ENCODE data around the gene IGSF9.

The IGSF9 gene

DNA sequence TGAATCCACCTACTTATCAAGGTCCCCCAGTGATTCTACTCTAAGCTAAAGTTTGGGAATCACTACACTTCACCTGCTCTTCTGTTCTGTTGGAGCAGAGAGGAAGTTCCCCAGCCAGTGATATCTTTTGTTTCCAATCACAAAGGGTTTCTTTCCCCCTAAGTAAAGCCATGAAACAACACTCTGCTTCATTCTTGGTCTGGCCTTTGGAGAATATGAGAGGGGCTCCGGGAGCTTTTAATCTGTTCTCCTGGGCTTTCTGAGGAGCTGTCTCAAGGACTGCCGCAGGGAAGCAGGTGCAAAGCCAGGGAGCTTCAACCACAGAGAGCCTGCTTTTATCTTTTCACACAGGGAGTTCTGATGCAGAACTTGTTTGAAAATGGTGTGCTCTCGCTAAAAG is 18.7 kb upstream of the IGSF9 start:
- H3K4me3 ChIP-seq (ENCODE audit: low read depth, low read length) = no peak overlapping the region
- TF ChIP-seq, protein P1, sequence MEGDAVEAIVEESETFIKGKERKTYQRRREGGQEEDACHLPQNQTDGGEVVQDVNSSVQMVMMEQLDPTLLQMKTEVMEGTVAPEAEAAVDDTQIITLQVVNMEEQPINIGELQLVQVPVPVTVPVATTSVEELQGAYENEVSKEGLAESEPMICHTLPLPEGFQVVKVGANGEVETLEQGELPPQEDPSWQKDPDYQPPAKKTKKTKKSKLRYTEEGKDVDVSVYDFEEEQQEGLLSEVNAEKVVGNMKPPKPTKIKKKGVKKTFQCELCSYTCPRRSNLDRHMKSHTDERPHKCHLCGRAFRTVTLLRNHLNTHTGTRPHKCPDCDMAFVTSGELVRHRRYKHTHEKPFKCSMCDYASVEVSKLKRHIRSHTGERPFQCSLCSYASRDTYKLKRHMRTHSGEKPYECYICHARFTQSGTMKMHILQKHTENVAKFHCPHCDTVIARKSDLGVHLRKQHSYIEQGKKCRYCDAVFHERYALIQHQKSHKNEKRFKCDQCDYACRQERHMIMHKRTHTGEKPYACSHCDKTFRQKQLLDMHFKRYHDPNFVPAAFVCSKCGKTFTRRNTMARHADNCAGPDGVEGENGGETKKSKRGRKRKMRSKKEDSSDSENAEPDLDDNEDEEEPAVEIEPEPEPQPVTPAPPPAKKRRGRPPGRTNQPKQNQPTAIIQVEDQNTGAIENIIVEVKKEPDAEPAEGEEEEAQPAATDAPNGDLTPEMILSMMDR (IDR thresholded peaks at IDR 0.05; ENCODE audit: control insufficient read depth, extremely low read depth, insufficient read depth) = no peak
- no peak for DNase-seq (ENCODE audit: low read depth)

DNA sequence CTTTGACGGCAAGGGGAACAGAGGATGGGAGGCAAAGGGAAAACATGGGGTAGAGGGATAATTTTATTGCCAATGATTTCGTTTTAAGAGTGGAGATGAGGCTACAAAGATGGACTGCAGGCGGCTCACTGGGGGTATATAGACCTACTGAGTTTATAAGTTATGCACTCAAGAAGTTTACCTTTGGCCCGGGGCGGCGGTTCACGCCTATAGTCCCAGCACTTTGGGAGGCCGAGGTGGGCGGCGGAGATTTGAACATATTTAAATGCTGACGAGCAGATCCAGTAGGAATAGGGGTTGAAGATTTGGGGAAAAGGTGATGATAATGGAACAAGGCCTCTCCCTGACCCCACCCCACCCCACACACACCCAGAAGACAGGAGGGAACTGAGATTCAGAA is 16.8 kb upstream of the IGSF9 start:
- DNase-seq (ENCODE audit: low read depth) = no peak
- TF ChIP-seq, protein P1 (IDR thresholded peaks at IDR 0.05; ENCODE audit: control insufficient read depth, extremely low read depth, insufficient read depth) = no peak
- no peak overlapping the region for H3K4me3 ChIP-seq (ENCODE audit: low read depth, low read length)

DNA sequence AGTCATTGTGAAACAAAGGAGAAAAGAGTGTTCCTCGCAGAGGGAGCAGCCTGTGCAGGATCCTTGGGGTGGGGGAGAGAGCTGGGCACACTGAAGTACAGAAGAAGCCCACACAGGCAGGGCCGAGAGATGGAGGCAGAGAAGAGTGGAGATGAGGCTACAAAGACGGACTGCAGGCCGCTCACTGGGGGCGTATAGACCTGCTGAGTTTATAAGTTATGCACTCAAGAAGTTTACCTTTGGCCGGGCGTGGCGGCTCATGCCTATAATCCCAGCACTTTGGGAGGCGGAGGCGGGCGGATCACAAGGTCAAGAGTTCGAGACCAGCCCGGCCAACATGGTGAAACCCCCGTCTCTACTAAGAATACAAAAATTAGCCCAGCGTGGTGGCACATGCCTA is 16.2 kb upstream of the IGSF9 start:
- no peak for DNase-seq (ENCODE audit: low read depth)
- peak overlapping the region; percentile 4 for H3K4me3 ChIP-seq (ENCODE audit: low read depth, low read length)
- TF ChIP-seq, protein P1 (IDR thresholded peaks at IDR 0.05; ENCODE audit: control insufficient read depth, extremely low read depth, insufficient read depth) = no peak

DNA sequence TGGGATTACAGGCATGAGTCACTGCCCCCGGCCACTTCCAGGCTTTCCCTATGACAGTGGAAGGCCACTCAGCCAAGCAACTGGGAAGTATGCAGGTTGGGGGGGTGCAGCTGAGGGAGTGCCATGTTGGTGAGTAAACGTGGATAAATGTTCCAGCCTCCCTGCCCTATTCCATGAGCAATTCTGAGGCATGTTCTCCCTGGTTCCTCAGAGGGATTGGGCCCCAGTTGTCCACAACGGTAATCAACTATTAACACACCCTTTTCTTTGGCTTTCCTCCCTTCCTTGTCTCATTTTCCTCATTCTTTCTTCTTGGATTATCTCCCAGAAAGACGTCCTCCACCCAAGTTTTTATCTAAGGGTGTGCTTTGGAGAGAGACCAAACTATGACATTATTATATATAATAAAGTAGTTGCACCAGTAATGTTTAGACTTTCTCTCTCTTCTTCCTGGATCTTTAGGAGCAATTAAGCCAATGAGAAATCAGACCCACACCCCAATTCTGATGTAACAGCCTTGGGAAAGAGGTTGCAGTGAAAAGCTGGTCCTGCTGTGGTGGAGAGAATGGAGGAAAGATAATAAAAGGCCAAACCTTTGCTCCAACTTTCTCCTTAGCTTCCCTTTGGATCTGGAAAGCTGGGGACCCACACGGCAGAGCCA is 15.4 kb upstream of the IGSF9 start:
- peak overlapping the region; percentile 4 for H3K4me3 ChIP-seq (ENCODE audit: low read depth, low read length)
- no peak for DNase-seq (ENCODE audit: low read depth)
- TF ChIP-seq, protein P1 (IDR thresholded peaks at IDR 0.05; ENCODE audit: control insufficient read depth, extremely low read depth, insufficient read depth) = no peak

DNA sequence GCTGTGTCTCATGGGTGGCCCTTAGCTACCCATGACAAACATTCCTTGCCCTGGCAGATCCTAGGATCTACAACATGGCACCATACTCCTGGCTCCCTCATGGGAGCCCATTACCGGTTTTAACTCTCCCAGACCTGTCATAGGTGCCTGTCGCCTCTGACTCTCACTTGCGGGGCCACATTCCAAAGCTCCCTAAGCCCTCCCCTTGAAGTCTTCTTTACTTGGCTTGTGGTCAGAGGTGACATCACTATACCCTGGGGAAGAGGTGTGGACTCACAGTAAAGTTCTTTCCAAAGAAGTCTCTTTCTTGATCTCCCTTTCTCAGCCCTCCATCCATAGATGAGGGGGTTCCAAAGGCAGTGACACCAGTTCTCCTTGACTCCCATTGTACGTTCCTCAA is 14.0 kb upstream of the IGSF9 start:
- no peak overlapping the region for H3K4me3 ChIP-seq (ENCODE audit: low read depth, low read length)
- DNase-seq (ENCODE audit: low read depth) = no peak
- TF ChIP-seq, protein P1 (IDR thresholded peaks at IDR 0.05; ENCODE audit: control insufficient read depth, extremely low read depth, insufficient read depth) = no peak

DNA sequence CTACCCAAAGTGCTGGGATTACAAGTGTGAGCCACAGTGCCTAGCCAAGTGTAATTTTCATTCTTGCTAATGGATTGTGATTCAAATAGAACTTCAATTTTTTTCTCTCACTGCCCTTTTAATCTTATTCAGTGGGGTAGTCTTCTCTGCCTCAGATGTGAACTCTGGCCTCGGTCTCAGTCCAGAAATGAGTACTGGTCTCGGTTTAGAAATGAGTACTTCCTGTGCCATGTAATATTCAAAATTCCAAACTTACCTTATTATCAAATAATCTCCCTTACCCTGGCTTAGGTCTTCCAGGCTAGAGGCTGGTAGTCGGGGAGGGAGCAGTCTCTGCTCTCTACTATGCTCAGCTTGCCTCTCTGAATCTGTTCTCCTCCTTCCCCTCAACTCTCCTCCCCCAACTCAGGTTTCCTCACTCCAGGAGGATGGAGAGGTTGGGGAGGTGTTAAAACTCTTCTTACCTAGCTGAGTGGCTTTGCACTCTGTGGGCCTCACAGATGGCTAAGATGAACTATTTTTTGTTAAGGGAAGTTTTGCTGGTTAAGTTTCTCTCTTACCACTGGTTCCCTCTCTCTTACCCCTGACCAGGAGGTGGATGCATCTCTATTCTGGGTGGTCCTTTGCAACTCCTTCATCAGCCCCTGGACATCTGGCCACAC is 13.4 kb upstream of the IGSF9 start:
- no peak for DNase-seq (ENCODE audit: low read depth)
- TF ChIP-seq, protein P1 (IDR thresholded peaks at IDR 0.05; ENCODE audit: control insufficient read depth, extremely low read depth, insufficient read depth) = no peak
- H3K4me3 ChIP-seq (ENCODE audit: low read depth, low read length) = no peak overlapping the region
